ENCODE data around the gene ARID3B.
A peak's percentile ranks its signal among the peaks of the same experiment; 100 is the strongest.

Gene ARID3B

GRCh38 chr15:74608786-74609185 is 67.8 kb downstream of the ARID3B start:
- DNase-seq = no peak

- DNase-seq = no peak
Observed at GRCh38 chr15:74609938-74610301, 68.9 kb downstream of the ARID3B start.

- DNase-seq = no peak
Observed at GRCh38 chr15:74610302-74610951, 69.4 kb downstream of the ARID3B start.

GRCh38 chr15:74611341-74611740 is 70.3 kb downstream of the ARID3B start:
- DNase-seq = no peak

GRCh38 chr15:74611834-74612233 is 70.8 kb downstream of the ARID3B start:
- no peak for DNase-seq

GRCh38 chr15:74612677-74613076 is 71.7 kb downstream of the ARID3B start:
- DNase-seq = no peak

- DNase-seq = no peak
Observed at GRCh38 chr15:74613089-74613952, 72.3 kb downstream of the ARID3B start.

- no peak for DNase-seq
Observed at GRCh38 chr15:74613953-74614743, 73.1 kb downstream of the ARID3B start.

- DNase-seq = peak; percentile 96
Observed at GRCh38 chr15:74614744-74615507, 73.9 kb downstream of the ARID3B start.

GRCh38 chr15:74615508-74616365 is 74.7 kb downstream of the ARID3B start, which contains the start of gene CLK3:
CLK3 (plus strand) TSS chr15:74615836; CDS start chr15:74619197, 3,361 bp downstream.
- DNase-seq = peak; percentile 98

- DNase-seq = peak; percentile 77
Observed at GRCh38 chr15:74616366-74616939, 75.4 kb downstream of the ARID3B start.

GRCh38 chr15:74616996-74617395 is 76.0 kb downstream of the ARID3B start:
- no peak for DNase-seq

GRCh38 chr15:74618841-74619596 is 78.0 kb downstream of the ARID3B start:
- no peak for DNase-seq

- DNase-seq = no peak
Observed at GRCh38 chr15:74619916-74620635, 79.1 kb downstream of the ARID3B start.

GRCh38 chr15:74620636-74621545 is 79.9 kb downstream of the ARID3B start:
- DNase-seq = peak; percentile 72

GRCh38 chr15:74621546-74621920 is 80.5 kb downstream of the ARID3B start:
- DNase-seq = no peak

GRCh38 chr15:74621936-74622335 is 80.9 kb downstream of the ARID3B start:
- DNase-seq = no peak

GRCh38 chr15:74622758-74623157 is 81.7 kb downstream of the ARID3B start:
- no peak for DNase-seq

Data from activated T-cell treated with anti-CD3 and anti-CD28 coated beads, Interleukin-2, amount 50 U/mL, for 1 hour (primary cell).